Parathyroid adenoma (tissue), 2 donors: ENCODE results near the gene GALNT15.

ENCODE experiments used
- H2AFZ ChIP-seq: fragments of 300-600 bp; sonication (generic); one replicate; pipeline ENCODE4 v1.7.0; 2017; ENCODE audit warnings: antibody characterized with exemption, mild to moderate bottlenecking
- H3K27ac ChIP-seq: fragments of 300-600 bp; sonication (generic); one replicate; pipeline ENCODE4 v1.7.0; 2017
- H3K27me3 ChIP-seq: fragments of 300-600 bp; sonication (generic); one replicate; pipeline ENCODE4 v1.7.0; 2017; ENCODE audit warnings: low read length; ENCODE audit not compliant: control insufficient read depth, insufficient read depth
- H3K36me3 ChIP-seq: fragments of 300-600 bp; sonication (generic); one replicate; pipeline ENCODE4 v1.7.0; 2017; ENCODE audit warnings: low read length; ENCODE audit not compliant: control insufficient read depth, insufficient read depth
- H3K4me1 ChIP-seq: fragments of 300-600 bp; sonication (generic); one replicate; pipeline ENCODE4 v1.7.0; 2017; ENCODE audit warnings: control low read depth
- H3K4me2 ChIP-seq: fragments of 300-600 bp; sonication (generic); one replicate; pipeline ENCODE4 v1.7.0; 2017; ENCODE audit warnings: low read length
- H3K4me3 ChIP-seq: fragments of 300-600 bp; sonication (generic); one replicate; pipeline ENCODE4 v1.7.0; 2017; ENCODE audit warnings: low read depth, low read length
- H3K79me2 ChIP-seq: fragments of 300-600 bp; sonication (generic); one replicate; pipeline ENCODE4 v1.7.0; 2017; ENCODE audit warnings: control low read depth
- H3K9ac ChIP-seq: fragments of 300-600 bp; sonication (generic); one replicate; pipeline ENCODE4 v1.7.0; 2017; ENCODE audit warnings: mild to moderate bottlenecking
- H3K9me3 ChIP-seq: fragments of 300-600 bp; sonication (generic); one replicate; pipeline ENCODE4 v1.7.0; 2017; ENCODE audit warnings: low read length; ENCODE audit not compliant: control insufficient read depth
- TF ChIP-seq, protein P1 (sequence below): fragments of 300-600 bp; sonication (generic); IDR thresholded peaks from one replicate; pipeline ENCODE4 v1.7.0; 2017; ENCODE audit warnings: antibody characterized with exemption, mild to moderate bottlenecking
- donor health status: primary hyperparathyroidism.

Gene GALNT15

DNA sequence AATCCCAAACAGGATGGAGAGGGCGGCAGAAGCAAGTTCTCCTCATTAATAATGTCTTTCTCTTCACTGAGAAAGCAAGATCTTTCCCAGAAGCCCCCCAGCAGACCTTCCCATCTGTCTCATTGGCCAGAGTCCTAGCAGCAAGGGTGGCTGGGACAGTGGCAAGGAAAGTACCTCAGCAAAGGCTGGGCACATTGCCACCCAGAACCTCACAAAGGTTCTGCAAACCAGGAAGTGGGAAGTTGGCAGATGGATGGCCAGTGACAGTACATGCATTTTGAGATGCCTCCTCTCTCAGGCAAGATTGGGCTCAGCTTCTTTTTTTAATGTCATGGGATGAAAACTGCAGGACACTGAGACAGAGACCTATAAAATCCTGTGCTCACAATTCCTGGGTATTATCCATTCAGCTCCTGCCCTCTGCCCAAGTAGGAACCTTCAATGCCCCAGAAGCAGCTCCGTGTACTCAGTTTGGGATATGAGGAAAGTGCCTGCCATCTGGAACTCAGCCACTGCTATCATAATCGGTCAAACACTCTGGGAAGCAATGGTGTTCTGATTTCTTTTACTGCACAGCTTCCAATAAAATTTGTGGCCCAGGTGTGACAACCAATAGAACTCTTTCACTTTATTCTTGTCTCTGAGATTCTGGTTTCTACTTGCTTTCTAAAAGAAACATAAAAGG lies 64.7 kb downstream of the GALNT15 start:
- no peak overlapping the region for H3K9ac ChIP-seq
- H3K9me3 ChIP-seq = no peaks in the 10 kb centered on the region
- TF ChIP-seq, protein P1, sequence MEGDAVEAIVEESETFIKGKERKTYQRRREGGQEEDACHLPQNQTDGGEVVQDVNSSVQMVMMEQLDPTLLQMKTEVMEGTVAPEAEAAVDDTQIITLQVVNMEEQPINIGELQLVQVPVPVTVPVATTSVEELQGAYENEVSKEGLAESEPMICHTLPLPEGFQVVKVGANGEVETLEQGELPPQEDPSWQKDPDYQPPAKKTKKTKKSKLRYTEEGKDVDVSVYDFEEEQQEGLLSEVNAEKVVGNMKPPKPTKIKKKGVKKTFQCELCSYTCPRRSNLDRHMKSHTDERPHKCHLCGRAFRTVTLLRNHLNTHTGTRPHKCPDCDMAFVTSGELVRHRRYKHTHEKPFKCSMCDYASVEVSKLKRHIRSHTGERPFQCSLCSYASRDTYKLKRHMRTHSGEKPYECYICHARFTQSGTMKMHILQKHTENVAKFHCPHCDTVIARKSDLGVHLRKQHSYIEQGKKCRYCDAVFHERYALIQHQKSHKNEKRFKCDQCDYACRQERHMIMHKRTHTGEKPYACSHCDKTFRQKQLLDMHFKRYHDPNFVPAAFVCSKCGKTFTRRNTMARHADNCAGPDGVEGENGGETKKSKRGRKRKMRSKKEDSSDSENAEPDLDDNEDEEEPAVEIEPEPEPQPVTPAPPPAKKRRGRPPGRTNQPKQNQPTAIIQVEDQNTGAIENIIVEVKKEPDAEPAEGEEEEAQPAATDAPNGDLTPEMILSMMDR = no peak
- H2AFZ ChIP-seq = no peak overlapping the region
- H3K4me2 ChIP-seq = no peak overlapping the region
- H3K27ac ChIP-seq = no peak overlapping the region
- H3K36me3 ChIP-seq = no peaks in the 10 kb centered on the region
- no peaks in the 10 kb centered on the region for H3K4me1 ChIP-seq
- H3K79me2 ChIP-seq = no peaks in the 10 kb centered on the region
- no peaks in the 10 kb centered on the region for H3K27me3 ChIP-seq
- no peak overlapping the region for H3K4me3 ChIP-seq

DNA sequence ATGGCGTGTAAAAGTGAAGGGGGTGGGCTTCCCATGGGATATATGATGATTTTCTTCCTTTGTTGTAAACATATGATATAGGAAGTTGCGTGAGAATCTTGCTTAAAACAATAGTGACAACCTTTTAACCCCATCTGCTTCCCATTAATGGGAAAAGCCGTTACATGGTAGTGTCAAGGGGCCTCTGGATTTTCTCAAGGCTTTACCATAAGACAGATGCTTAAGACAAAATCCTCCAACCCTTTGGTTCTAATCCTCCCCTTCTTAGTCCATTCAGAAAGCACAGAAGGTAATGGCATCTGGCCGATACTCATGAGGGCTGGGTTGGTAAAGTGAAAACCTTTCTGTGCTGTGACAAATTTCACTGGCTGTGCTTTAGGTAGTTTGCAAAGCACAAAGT lies 65.3 kb downstream of the GALNT15 start:
- TF ChIP-seq, protein P1 = no peak
- Histone ChIP-seq H3K27me3 (no peaks in the 10 kb centered on the region), H3K27ac (no peak overlapping the region), H3K4me2 (no peak overlapping the region), H3K9ac (no peak overlapping the region), H3K4me3 (no peak overlapping the region), H3K4me1 (no peaks in the 10 kb centered on the region), H2AFZ (no peak overlapping the region), H3K36me3 (no peaks in the 10 kb centered on the region), H3K9me3 (no peaks in the 10 kb centered on the region), H3K79me2 (no peaks in the 10 kb centered on the region)

DNA sequence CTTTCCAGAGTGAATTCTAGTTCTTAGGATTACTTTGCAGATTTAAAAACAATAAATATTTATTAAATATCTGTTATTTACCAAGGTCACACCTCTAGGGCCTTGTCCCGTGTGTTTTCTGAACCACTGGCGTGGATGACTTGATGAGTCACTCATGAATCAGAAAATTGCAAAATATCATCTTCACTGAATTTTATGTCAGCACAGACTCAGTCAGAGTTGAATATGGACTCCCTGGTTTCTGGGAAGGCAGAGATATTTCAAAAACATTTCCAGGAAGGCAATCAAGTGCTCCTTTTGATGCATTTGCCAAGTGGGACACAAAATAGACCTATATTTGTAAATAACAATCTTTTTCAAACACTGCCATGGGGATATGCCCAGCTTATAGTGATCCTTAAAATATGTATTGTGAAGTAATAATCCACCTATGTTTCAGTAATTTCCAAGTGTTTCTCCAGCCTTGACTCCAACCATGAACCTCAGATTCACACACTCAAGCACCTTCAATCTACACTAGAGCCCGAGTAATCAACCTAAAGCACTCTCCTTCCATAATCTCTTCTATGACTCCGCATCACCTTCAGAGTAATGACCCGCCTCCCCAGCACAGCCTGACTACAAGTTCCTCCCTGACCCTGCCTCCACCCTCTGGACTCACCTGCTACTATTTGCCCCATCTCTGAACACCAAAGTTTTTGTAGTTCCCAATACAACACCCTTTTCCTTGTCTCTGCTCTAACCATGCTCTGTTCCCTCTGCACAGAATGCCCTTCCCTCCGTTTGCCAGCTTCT lies 65.9 kb downstream of the GALNT15 start:
- no peak overlapping the region for H3K4me3 ChIP-seq
- no peak overlapping the region for H3K9ac ChIP-seq
- no peak overlapping the region for H3K27ac ChIP-seq
- no peaks in the 10 kb centered on the region for H3K36me3 ChIP-seq
- TF ChIP-seq, protein P1 = no peak
- no peaks in the 10 kb centered on the region for H3K27me3 ChIP-seq
- H3K79me2 ChIP-seq = no peaks in the 10 kb centered on the region
- H3K4me1 ChIP-seq = no peaks in the 10 kb centered on the region
- no peak overlapping the region for H3K4me2 ChIP-seq
- no peak overlapping the region for H2AFZ ChIP-seq
- no peaks in the 10 kb centered on the region for H3K9me3 ChIP-seq

DNA sequence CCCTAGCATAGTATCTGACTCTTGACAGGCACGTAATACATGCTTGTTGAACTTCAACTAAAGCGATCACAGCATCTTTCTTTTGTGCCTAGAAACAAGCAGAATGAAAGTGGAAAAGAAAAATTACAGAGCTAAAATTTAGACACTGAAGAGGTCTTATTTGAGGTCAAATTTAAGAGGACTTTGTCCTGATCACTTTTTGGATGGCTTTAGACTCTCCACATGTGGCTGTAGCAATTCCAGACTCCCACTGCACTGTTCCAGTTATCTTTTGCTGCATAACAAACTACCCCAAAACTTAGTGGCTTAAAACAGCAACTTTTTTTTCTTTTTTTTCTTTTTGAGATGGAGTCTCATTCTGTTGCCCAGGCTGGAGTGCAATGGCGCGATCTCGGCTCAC lies 66.7 kb downstream of the GALNT15 start:
- no peak overlapping the region for H3K27ac ChIP-seq

More for the DNA sequence above, 66.7 kb downstream of the GALNT15 start:
- TF ChIP-seq, protein P1 = no peak
- Histone ChIP-seq H3K4me3 (no peak overlapping the region), H3K9ac (no peak overlapping the region), H3K4me2 (no peak overlapping the region), H3K4me1 (no peaks in the 10 kb centered on the region), H3K9me3 (no peaks in the 10 kb centered on the region), H3K27me3 (no peaks in the 10 kb centered on the region), H3K36me3 (no peaks in the 10 kb centered on the region), H3K79me2 (no peaks in the 10 kb centered on the region), H2AFZ (no peak overlapping the region)
